Stimulated activated CD4-positive, alpha-beta T cell treated with anti-CD3 and anti-CD28 coated beads, TNF-alpha, amount 100 ng/mL, for 48 hours (primary cell): Measurements from ENCODE around the gene SUSD2.
"Not testable (repeated sequence)": the region's sequence is repeated elsewhere in the genome, so short reads cannot be mapped to it uniquely, and the experiment has no call there.

Source experiments
- DNase-seq, 3 donors: peaks; one replicate each; pipeline ENCODE4 v3.0.0-alpha.2; 2020; ENCODE audit warnings: low read depth in 3 of 3

SUSD2 gene, protein sequence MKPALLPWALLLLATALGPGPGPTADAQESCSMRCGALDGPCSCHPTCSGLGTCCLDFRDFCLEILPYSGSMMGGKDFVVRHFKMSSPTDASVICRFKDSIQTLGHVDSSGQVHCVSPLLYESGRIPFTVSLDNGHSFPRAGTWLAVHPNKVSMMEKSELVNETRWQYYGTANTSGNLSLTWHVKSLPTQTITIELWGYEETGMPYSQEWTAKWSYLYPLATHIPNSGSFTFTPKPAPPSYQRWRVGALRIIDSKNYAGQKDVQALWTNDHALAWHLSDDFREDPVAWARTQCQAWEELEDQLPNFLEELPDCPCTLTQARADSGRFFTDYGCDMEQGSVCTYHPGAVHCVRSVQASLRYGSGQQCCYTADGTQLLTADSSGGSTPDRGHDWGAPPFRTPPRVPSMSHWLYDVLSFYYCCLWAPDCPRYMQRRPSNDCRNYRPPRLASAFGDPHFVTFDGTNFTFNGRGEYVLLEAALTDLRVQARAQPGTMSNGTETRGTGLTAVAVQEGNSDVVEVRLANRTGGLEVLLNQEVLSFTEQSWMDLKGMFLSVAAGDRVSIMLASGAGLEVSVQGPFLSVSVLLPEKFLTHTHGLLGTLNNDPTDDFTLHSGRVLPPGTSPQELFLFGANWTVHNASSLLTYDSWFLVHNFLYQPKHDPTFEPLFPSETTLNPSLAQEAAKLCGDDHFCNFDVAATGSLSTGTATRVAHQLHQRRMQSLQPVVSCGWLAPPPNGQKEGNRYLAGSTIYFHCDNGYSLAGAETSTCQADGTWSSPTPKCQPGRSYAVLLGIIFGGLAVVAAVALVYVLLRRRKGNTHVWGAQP

DNA sequence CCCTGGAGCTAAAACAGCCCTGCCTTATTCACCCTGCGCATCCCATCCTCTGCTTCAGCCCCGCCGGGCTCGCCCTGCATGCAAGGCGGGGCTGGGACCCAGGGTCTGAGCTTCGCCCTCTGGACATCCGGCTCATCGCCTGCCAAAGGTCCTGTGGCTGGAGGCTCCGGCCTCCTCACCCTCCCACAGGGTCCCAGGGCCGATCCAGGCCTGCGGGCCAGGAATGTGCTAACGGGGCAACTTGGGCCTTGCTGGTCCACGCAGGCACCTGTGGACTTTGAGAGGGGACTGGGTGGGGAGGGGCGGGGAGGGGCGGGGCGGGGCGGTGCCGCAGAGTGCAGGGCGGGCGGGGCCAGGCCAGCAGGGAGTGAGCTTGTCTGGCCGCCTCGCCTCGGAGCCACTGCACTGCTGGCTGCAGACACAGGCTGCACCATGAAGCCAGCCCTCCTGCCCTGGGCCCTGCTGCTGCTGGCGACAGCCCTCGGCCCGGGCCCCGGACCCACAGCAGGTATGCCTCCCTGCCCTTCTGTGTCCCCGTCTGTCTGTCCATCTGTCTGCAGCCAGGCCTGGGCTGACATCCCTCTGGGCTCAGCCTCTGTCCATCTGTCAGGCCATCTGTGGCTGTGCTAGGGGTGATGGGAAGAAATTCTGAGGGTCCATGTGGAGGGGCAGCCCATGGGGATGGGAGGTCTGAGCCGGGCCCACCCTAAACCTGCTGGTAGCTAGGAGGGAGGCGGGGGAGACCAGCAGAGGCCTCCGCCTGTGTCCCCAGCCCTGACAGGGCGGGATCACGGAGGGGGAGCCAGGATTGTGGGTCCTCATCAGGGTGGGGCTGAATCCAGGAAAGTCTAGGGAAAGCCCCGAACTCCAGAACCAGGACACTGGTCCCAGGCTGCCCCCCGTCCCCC is at the start of gene SUSD2:
Gene SUSD2, plus strand, starts transcription at position 400 of the 908 bp plus-strand sequence. Its CDS starts 33 bp downstream, at position 433.
- DNase-seq: no peak

DNA sequence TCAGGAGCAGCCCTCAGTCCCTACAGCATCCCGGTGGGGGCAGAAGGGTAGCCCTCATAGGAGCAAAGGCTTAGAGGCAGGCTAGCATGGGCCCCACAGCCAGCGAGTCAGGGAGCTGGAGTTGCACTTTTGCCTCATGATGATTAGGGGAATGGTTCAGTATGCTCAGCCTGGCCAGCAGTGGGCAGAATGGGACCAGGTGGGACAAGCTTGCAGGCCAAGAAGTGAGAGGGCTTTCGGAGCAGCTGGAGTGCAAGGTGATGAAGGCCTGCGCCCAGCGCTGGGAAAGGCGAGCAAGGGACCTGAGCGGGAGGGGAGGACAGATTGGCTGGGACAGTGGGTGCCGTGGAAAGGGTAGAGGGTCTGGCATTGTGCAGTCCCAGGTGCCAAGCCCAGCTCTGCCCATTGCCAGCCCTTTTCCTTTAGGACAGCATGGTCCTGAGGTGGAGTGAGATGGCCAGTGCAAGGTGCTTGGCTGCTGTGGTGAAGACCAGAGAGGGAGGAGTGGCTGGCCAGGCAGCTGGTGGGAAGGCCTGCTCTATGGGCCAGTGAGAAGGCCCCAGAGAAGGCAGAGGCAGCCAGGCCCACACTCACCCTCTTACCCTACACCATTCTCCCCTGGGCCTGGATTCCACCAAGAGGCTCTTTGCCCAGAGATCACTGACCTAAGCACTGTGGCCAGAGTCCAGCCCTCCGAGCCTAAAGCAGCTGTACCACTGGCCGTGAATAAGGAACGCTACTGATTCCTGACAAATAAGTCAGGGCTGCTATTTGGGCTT is 47.9 kb upstream of the SUSD2 start:
- no peak for DNase-seq

DNA sequence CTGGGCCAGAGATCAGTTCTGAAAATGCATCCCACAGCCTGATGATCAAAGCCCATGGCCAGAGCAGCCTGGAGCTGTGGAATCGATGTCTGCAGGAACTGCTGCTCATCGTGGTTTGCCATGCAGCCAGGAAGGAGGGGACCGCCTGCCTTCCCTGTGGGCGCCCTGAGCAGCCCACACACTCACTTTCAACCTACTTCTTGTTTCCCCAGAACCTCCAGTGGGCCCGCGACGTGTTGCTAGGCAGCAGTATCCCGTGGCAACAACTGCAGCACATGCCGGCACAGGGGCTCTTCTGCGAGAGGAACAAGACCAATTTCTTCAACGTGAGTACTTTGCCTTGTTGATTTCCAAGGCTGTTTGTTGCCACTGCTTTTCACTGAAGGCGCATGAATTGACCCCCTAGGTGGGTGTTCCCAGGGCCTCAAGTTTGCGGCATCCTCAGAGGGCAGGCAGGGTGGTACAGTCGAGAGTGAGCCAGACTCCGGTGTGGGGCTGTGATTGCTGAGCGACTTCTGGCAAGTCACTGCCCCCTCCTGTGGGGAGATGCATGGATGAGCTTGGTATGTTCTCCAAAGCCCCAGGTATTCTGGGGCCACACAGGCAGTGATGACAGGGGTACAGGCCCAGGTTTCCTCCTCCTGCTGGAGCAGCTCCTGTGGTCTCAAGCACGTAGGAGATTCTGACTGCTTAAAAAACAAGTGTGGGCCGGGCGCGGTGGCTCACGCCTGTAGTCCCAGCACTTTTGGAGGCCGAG is 47.0 kb upstream of the SUSD2 start:
- peak in 2 of 3 donors; percentile 21 to 40 for DNase-seq

DNA sequence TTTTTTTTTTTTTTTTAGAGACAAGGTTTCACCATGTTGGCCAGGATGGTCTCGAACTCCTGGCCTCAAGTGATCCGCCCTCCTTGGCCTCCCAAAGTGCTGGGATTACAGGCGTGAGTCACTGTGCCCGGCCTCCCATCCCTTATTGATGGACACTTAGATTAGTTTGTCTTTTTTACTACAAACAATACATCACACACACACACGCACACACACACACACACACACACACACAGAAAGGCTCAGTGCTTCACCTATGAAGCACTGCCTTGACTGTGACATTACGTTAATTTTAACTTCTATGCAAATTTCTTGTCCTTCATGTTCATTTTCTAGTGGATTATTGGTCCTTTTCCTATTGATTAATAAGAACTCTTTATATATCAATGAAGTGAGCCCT is 44.8 kb upstream of the SUSD2 start:
- not testable (repeated sequence) for DNase-seq

DNA sequence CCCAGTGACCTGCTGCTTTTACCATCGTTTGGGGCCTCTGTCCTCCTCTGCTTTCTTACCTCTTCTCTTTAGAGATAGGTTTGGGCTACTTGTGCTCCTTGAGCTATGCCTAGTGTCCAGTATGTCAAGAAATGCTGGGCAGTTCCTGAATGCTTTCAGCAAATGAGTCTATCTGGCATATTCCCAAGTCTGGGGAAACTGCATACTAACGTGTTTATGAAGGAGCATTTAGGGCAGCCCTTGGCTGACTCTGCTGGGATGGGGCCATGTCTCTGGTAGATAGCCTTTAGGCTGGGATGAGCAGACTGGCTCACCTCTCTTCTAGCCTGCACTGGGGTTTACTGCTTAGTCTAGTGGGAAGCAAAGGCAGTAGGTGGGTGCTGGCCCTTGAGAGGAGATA is 43.7 kb upstream of the SUSD2 start:
- no peak for DNase-seq

DNA sequence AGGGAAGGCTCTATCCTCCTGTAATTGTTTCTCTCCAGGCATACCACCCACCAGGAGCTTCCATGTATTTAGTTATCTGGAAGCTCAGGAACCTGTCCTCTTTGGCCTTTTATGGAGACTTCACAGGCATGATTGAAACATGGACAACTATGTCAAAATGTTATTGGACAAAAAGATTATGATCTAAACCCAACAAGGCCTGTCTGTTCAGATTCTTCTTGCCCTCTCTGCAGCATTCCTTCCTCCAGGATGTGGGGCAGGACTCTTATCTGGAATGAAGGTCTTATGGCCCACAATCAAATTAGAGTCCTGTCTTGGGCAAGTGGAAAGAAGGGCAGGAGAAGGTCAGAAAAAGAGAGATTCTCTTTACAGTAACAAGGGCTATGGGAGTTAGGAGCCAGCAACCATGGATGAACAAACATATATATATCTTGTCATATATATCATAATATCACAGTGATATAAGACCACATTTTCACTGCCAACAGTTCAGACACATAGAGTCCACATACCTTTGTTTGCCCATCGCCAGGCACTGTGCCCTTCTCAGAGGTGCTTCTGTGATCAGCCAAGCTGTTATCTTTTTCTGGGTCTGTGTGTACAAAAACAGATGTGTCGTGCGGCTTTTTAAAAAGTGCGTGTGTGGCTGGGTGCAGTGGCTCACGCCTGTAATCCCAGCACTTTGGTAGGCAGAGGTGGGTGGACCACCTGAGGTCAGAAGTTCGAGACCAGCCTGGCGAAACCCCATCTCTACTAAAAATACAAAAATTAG is 42.5 kb upstream of the SUSD2 start:
- DNase-seq: no peak

DNA sequence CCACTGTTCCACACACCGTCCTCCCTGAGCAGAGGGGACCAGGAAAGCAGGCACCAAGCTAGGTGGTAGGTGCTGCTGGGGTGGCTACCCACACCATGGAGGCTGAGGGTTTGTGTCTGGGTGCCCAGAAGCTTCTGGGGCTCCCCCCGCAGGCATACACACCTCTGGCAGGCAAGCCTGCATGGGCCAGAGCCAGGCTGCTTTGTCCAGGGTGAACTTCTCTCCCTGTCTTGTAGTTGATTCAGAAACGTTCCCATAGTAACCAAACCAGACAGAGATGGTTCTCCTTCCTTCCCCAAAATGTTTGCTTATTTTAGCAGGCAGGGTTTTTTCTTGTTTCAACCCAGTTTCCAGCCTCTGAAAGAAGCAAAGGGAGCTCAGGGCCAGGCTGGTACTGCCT is 40.9 kb upstream of the SUSD2 start:
- no peak for DNase-seq

DNA sequence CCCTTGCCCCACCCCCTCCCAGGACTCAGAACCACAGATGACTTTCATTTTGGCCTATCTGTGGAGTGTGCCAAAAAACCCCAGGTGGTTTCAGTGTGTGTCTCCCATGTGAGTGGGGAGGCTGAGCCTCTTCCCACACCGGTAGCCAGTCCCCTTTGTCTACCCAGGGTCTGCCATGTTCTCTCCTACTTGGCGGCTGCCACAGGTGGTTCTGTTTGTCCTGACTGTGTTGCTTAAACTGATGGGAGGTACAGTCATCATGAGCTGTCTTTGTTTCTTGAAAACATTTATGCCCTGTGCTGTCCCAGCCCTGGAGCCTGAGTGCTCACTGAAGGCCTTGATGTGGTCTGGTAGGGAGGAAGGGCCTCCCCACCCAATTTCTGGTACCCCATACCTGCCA is 39.7 kb upstream of the SUSD2 start:
- no peak for DNase-seq

DNA sequence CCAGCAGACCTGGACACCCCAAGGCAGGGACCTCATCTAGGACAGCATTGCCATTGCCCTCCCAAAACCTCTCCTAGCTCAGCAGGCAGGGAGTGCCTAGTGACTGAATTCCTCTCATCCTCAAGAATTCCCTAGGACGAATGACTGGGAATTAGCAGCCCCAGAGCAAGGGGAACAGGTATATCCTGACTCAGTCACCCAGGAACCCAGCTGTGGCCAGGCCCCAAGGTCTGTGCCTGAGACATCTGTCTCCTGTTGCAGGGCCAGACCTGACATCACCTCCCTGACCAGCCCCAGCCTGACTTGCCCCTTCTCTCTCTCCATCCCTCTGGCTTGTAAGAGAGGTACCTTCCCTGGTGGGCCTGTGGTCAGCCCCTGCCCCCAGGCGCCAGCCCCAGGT is 39.0 kb upstream of the SUSD2 start:
- DNase-seq: no peak

DNA sequence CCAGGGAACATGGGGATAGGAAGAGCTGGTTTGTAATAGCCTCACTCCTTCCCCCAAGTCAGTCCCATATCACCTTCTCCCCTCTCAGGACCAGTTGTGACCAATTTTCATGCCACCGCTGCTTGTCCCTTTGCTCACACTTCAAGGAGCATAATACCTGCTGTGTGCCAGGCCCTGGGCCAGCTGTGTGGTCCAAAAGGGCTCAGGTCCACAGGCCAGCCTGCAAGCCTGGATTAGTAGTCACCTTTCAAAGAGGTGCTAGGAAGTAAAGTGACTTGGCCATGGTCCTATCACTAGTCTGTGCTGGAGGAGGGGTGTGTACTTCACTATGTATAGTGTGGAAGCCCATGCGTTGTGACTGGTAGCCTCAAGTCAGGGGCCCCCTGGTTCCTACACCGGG is 38.5 kb upstream of the SUSD2 start:
- DNase-seq: no peak

DNA sequence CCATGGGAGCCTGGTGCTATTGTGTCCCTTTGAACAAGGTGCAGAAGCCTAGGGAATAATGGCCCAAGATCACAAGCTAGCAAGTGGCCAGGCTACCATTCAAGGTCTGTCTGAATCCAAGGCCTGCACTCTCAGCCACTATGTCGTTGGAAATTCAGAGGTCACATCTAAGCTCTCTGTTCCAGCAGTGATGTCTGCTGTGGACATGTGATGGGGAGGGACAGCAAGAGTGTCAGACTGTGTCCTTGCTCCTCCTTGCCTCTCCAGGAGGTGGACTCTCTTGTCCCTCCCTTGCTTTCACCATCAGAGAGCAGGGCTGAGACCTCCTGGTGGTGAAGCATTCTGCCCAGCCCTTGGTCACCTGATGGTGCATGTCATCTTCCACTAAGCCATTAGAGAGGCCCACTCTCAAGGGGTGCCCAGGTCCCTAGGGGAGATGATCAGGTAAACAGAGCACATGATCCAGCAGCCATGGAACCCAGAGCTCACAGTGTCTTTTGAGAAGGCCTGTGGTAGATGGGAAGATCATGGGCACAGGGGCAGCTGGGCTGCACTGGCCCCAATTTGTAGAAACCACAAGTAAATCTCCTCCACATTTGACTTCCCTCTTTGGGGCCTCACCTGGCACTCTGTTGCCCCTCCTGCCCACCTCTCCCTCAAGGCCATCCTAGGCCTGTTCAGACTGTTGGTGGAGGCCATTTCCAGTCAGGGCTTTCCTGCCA is 37.1 kb upstream of the SUSD2 start:
- no peak for DNase-seq

DNA sequence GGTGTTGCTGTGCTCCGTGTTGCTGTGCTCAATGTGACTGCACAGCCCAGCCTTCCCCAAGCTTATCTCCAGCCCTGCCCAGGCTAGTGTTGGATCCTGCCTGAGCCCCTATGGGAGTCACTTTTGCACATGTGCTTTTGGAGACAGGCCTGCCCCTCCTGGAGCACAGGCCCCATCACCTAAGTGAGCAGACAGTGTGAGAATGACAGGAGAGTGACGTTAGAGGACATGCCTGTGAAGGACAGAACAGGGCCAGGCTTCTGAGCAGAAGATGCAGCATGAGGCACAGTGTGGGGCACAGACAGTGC is 36.6 kb upstream of the SUSD2 start:
- no peak for DNase-seq

DNA sequence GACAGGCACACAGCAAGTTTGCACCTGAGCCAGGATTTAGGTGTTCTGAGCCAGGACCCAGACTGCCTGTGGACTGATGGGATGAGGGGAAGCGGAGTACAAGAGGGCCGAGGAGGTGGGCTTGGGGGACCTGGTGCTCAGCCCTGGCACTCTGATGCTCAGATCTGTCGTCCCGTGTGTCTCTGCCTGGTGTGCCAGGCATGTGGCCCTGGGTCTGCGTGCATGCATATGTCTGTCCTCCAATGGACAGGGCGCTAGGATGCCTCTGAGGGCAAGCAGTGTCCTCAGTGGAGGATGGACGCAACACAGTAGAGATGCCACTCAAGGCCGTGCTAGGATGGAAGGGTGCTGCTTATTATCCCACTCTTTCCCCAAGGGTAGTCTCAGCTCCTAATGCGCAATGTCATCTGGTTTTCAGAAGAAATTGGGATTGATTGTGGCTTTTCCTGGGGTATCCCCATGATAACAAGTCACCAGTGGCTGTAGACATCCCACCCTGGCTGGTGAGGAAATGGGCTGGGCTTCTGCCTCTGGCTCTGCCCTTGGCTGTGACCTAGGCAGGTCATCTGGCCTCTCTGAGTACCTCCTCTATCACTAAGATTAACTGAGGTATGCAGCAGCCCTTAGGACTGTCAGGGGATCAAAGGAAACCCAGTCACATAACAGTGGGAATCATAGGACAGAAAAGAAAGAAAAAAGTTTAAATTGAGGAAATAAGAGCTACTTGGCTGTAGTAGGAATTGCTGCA is 35.7 kb upstream of the SUSD2 start:
- no peak for DNase-seq

DNA sequence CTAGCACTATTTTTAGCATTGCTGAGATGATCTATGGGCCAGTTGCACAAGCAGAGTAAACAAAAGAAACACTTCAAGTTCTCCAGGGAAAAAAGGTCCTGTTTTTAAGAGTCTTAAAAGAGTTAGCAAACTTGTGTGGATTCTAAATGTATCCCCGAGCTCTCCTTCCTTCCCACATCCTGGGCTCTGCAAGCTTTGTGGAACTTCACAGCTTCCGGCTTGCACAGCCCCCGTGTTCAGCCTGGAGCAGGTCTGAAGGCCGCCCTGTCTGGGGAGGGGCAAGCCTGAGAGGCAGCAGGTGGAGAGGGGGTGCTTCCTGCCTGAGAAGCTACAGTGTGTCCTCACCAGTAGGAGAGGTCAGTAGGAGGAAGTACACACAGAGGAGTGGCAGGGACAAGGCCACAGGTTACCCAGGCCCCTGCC is 35.1 kb upstream of the SUSD2 start:
- DNase-seq: no peak

DNA sequence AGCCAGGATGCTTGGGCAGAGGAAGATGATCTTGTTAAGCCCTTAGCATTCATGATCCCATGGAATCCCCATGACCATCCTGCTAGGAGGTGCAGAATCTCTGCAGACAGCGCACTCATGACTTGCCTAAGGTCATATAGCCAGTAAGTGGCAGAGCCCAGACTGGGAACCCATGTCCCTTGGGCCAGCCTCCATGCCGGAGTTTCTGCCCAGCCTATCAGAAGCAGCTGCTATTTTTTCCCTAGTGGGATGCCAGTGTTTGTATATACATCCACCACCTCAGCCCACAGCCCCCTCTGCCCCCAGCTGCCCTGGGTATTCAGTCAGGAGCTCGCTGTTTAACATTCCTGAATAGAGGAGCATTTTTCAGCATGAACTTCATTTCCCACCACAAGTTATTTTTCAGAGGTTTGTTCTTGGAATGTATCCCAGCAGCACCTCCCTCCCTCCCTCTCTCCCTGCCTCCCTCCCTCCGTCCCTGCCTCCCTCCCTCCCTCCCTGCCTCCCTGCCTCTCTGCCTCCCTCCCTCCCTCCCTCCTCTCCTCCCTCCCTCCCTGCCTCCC is 34.4 kb upstream of the SUSD2 start:
- DNase-seq: no peak

DNA sequence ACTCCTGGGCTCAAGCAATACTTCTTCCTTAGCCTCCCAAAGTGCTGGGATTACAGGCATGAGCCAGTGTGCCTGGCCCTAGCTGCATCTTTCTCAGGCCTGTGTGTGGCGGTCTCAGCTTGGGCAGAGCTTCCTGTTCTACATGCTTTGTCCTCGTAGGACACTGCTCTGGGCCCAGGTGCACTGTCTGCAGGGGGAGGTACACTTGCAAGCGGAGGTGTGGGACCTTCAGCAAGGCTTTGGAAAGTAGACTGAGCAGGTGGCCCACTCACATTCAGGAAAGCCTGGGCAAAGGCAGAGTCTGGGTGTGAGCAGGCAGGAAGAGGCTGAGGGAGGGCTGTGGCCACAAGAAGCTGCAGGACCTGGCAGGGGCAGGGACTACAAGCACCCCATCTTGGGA is 33.6 kb upstream of the SUSD2 start:
- no peak for DNase-seq

DNA sequence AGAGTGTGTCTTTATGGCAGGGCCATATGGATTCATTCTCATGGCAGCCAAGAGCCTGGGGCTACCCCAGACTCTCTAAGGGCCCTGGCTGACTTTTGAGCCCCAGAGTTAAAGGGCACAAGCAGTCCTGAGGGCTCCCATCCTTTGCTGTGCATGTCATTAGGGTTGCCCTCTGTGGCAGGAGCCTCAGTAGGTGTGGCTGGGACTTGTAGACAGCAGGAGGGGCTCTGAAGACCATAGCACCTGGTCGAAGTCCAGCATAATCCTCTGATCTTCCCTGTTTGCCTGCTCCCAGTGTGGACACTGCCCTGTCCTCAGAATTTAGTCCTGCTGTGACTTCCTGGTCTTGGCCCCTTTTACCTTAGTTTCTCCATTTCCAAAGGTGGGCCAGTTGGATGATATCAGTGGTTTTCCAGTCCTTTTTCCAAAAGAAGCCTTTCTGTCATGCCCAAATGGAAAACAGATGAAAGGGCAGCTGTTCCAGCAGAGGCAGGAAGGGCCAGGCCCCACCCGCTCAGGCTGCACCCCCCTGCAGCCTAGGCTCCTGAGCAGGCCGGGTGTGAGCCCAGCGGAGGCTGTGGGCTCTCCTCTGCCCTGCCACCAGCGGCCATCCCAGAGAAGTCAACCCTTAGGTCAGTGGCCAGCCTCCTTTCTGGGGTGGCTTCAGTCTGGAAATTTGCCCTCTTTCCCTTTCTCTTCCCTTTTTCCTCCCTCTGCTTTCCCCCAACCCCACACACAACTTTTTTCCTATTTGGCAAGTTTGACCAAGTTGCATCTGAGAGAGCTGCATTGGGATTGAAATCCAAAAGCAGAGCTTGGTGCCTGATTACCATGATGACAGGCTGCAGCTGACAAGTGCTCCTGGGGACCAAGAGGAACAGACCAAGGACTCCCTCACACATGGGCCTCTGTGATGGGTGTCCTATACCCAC is 32.8 kb upstream of the SUSD2 start:
- no peak for DNase-seq
